ENCODE measurements around the gene SLC41A2.

Gene SLC41A2

DNA sequence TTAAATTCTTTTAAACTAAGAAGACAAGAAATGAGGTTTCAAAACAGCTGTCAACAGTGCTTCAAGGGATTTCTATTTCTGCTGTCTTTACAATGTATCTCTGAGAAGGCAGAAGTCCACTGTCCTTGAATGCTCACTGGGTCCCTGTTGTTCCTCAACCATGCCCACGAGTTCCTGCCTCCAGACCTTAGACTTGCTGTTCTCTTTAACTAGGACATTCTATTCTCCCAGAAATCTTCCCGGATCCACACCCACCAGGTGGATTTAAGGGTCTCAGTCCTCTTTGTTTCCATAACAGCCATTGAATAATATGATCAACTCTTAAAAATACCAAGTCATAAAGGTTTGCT, 6.7 kb upstream of the SLC41A2 start:
- Histone ChIP-seq H3K27me3 (ENCODE audit: control insufficient read depth in 2 of 2, insufficient read depth in 2 of 2, low read length in 2 of 2) (no peaks in the 10 kb centered on the region), H3K36me3 (ENCODE audit: control insufficient read depth in 2 of 2, insufficient read depth in 2 of 2, low read length in 2 of 2) (no peaks in the 10 kb centered on the region), H3K4me3 (ENCODE audit: low read length in 2 of 2) (no peak overlapping the region), H3K4me1 (ENCODE audit: control insufficient read depth in 2 of 2, insufficient read depth in 2 of 2, low read length in 2 of 2) (no peaks in the 10 kb centered on the region), H3K9ac (ENCODE audit: low read depth in 1 of 2, low read length in 2 of 2) (no peak overlapping the region), H3K9me3 (ENCODE audit: control insufficient read depth in 2 of 2, low read length in 2 of 2) (no peaks in the 10 kb centered on the region), H3K27ac (ENCODE audit: low read depth in 2 of 2, low read length in 2 of 2) (no peak overlapping the region)

DNA sequence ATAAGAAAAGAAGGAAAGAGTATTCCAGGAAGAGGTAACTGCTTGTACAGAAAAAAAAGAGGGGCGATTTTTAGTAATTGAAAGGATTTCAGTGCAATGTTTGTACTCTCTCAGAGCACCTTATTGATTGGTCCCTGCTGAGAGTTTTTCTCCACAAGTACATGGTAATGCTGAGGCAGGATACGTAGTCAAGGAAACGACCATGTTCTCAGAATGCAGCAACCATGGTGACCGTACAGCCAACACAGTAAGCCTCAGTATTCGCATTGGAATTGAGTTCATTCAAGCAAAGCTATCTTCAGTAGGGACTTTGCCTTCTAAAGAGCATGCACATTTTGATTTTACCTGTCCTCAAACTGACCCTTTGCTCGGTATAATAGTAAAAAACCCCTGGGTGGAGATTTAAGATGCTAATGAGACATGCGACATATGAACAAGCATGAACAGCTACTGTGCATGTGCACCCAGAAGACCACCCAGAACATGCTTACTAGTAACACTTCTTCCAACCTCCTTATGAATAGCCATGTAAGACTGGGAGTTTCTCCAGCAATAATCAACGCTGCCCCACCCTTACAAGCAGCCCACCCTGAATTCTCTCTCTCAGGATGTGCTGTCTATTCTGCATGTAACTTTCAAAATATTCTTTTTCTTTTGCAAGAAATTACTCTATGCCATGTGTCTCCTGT, 6.2 kb upstream of the SLC41A2 start:
- H3K36me3 ChIP-seq (ENCODE audit: control insufficient read depth in 2 of 2, insufficient read depth in 2 of 2, low read length in 2 of 2), result no peaks in the 10 kb centered on the region
- no peak overlapping the region for H3K4me3 ChIP-seq (ENCODE audit: low read length in 2 of 2)
- H3K4me1 ChIP-seq (ENCODE audit: control insufficient read depth in 2 of 2, insufficient read depth in 2 of 2, low read length in 2 of 2), result peaks cover 0 to under 1% of the 10 kb centered on the region in 2 donors
- no peak overlapping the region for H3K27ac ChIP-seq (ENCODE audit: low read depth in 2 of 2, low read length in 2 of 2)
- no peaks in the 10 kb centered on the region for H3K27me3 ChIP-seq (ENCODE audit: control insufficient read depth in 2 of 2, insufficient read depth in 2 of 2, low read length in 2 of 2)
- H3K9me3 ChIP-seq (ENCODE audit: control insufficient read depth in 2 of 2, low read length in 2 of 2), result no peaks in the 10 kb centered on the region
- H3K9ac ChIP-seq (ENCODE audit: low read depth in 1 of 2, low read length in 2 of 2), result no peak overlapping the region

DNA sequence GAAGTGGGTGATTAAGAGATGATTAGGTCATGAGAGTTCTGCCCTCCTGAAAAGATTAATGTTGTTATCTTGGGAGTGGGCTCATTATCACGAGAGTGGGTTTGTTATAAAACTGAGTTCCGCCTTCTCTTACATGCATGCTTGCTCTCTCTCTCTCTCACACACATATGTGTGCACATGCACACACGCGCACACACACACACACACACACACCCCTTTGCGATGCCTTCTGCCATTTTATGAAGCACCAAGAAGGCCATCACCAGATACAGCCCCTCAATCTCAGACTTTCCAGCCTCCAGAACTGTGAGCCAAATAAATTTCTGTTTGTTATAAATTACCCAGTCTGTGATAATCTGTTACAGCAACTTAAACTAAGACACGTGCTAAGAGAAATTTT, 5.7 kb upstream of the SLC41A2 start:
- no peaks in the 10 kb centered on the region for H3K36me3 ChIP-seq (ENCODE audit: control insufficient read depth in 2 of 2, insufficient read depth in 2 of 2, low read length in 2 of 2)
- no peak overlapping the region for H3K27ac ChIP-seq (ENCODE audit: low read depth in 2 of 2, low read length in 2 of 2)
- H3K9me3 ChIP-seq (ENCODE audit: control insufficient read depth in 2 of 2, low read length in 2 of 2), result no peaks in the 10 kb centered on the region
- H3K27me3 ChIP-seq (ENCODE audit: control insufficient read depth in 2 of 2, insufficient read depth in 2 of 2, low read length in 2 of 2), result no peaks in the 10 kb centered on the region
- no peak overlapping the region for H3K9ac ChIP-seq (ENCODE audit: low read depth in 1 of 2, low read length in 2 of 2)
- peaks cover 4 to 6% of the 10 kb centered on the region in 2 donors for H3K4me1 ChIP-seq (ENCODE audit: control insufficient read depth in 2 of 2, insufficient read depth in 2 of 2, low read length in 2 of 2)
- no peak overlapping the region for H3K4me3 ChIP-seq (ENCODE audit: low read length in 2 of 2)

DNA sequence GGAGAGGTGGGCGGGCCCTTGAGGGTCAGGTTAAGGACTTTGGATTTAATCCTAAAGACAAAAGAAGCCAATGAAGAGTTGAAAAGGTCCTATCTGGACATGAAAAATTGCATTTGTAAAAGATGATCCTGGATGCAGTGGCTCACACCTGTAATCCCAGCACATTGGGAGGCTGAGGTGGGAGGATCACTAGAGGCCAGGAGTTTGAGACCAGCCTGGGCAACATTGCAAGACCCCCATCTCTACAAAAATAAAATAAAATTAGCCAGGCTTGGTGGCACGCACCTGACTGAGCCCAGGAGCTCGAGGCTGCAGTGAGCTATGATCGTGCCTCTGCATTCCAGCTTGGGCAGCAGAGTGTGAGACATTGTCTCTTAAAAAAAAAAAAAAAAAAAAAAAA, 2.4 kb upstream of the SLC41A2 start:
- no peaks in the 10 kb centered on the region for H3K36me3 ChIP-seq (ENCODE audit: control insufficient read depth in 2 of 2, insufficient read depth in 2 of 2, low read length in 2 of 2)
- H3K27ac ChIP-seq (ENCODE audit: low read depth in 2 of 2, low read length in 2 of 2), result no peak overlapping the region

DNA sequence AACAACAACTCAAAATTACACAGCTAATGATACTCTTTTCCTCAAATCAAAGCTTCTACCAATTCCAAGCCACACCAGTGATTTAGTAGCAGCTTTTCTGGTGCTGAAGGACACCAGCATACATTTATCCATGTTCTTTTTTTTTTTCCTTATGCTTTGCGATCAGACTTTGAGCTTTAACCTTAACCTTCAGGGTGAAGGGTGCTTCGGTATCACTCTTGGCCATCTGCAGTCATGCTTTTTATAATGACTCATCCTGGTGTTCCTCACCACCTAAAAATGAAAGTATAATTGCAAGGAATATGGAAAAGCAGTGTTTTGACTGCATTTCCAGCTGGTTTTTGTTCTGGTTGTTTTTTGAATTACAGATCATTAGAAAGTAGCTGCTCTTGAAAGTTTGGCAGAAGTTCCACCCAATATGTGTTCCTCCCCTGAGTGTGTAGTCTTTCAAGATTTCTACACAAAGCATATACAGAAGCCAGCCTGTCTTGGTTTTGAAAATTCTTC, 1.3 kb upstream of the SLC41A2 start:
- Histone ChIP-seq H3K9me3 (ENCODE audit: control insufficient read depth in 2 of 2, low read length in 2 of 2) (no peaks in the 10 kb centered on the region), H3K9ac (ENCODE audit: low read depth in 1 of 2, low read length in 2 of 2) (peak overlapping the region in 1 of 2 donors; percentile 27), H3K36me3 (ENCODE audit: control insufficient read depth in 2 of 2, insufficient read depth in 2 of 2, low read length in 2 of 2) (no peaks in the 10 kb centered on the region), H3K27ac (ENCODE audit: low read depth in 2 of 2, low read length in 2 of 2) (peak overlapping the region; percentile 81 to 90), H3K4me3 (ENCODE audit: low read length in 2 of 2) (peak overlapping the region in 1 of 2 donors; percentile 87), H3K27me3 (ENCODE audit: control insufficient read depth in 2 of 2, insufficient read depth in 2 of 2, low read length in 2 of 2) (no peaks in the 10 kb centered on the region), H3K4me1 (ENCODE audit: control insufficient read depth in 2 of 2, insufficient read depth in 2 of 2, low read length in 2 of 2) (peaks cover 17% of the 10 kb centered on the region in 2 donors)

More for the DNA sequence above, 2.4 kb upstream of the SLC41A2 start:
- H3K9me3 ChIP-seq (ENCODE audit: control insufficient read depth in 2 of 2, low read length in 2 of 2), result no peaks in the 10 kb centered on the region
- H3K4me3 ChIP-seq (ENCODE audit: low read length in 2 of 2), result no peak overlapping the region
- no peaks in the 10 kb centered on the region for H3K27me3 ChIP-seq (ENCODE audit: control insufficient read depth in 2 of 2, insufficient read depth in 2 of 2, low read length in 2 of 2)
- no peak overlapping the region for H3K9ac ChIP-seq (ENCODE audit: low read depth in 1 of 2, low read length in 2 of 2)
- peaks cover 16 to 17% of the 10 kb centered on the region in 2 donors for H3K4me1 ChIP-seq (ENCODE audit: control insufficient read depth in 2 of 2, insufficient read depth in 2 of 2, low read length in 2 of 2)

DNA sequence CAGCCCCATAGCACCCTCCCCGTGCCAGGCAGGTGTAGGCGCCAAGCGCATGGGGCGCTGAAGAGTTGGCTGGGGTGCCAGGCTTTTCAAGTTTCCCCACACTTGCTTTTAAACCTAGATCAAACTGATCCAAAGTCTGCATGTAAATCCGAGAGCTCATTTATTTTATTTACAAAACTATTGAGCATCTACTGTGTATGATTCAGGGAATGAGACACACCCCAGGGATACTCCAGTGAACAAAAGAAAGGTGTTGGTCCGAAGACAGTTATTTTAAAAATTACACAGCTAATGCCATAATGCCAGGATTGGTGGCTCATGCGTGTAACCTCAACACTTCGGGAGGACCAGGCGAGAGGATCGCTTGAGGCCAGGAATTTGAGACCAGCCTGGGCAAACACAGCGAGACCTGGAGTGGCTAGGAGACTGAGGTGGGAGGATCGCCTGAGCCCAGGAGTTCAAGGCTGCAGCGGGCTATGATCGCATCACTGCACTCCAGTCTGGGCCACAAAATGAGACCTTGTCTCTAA, 780 bp upstream of the SLC41A2 start:
- peak overlapping the region; percentile 81 to 90 for H3K27ac ChIP-seq (ENCODE audit: low read depth in 2 of 2, low read length in 2 of 2)
- peaks cover 17 to 21% of the 10 kb centered on the region in 2 donors for H3K4me1 ChIP-seq (ENCODE audit: control insufficient read depth in 2 of 2, insufficient read depth in 2 of 2, low read length in 2 of 2)
- no peaks in the 10 kb centered on the region for H3K9me3 ChIP-seq (ENCODE audit: control insufficient read depth in 2 of 2, low read length in 2 of 2)

DNA sequence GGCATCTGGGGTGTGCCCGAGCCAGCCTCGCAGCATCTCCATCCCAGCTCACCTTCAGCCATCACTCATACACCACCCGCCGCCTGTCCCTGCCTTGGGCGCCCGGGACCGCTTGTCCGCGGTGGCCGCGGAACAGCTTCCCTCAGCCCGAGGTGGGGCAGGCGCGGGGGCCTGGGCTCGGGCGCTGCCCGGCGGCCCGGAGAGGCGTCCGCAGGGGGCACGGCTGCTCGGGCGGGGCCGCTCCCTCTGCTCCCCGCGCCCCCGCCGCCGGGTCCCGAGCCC, 430 bp downstream of the SLC41A2 start:
- Histone ChIP-seq H3K9me3 (ENCODE audit: control insufficient read depth in 2 of 2, low read length in 2 of 2) (no peaks in the 10 kb centered on the region), H3K4me1 (ENCODE audit: control insufficient read depth in 2 of 2, insufficient read depth in 2 of 2, low read length in 2 of 2) (peaks cover 23 to 25% of the 10 kb centered on the region in 2 donors), H3K9ac (ENCODE audit: low read depth in 1 of 2, low read length in 2 of 2) (peak overlapping the region; percentile 72 to 91), H3K36me3 (ENCODE audit: control insufficient read depth in 2 of 2, insufficient read depth in 2 of 2, low read length in 2 of 2) (no peaks in the 10 kb centered on the region), H3K27ac (ENCODE audit: low read depth in 2 of 2, low read length in 2 of 2) (peak overlapping the region; percentile 90), H3K4me3 (ENCODE audit: low read length in 2 of 2) (peak overlapping the region; percentile 87 to 96), H3K27me3 (ENCODE audit: control insufficient read depth in 2 of 2, insufficient read depth in 2 of 2, low read length in 2 of 2) (no peaks in the 10 kb centered on the region)

More for the DNA sequence above, 780 bp upstream of the SLC41A2 start:
- Histone ChIP-seq H3K27me3 (ENCODE audit: control insufficient read depth in 2 of 2, insufficient read depth in 2 of 2, low read length in 2 of 2) (no peaks in the 10 kb centered on the region), H3K4me3 (ENCODE audit: low read length in 2 of 2) (peak overlapping the region; percentile 87 to 96), H3K36me3 (ENCODE audit: control insufficient read depth in 2 of 2, insufficient read depth in 2 of 2, low read length in 2 of 2) (no peaks in the 10 kb centered on the region), H3K9ac (ENCODE audit: low read depth in 1 of 2, low read length in 2 of 2) (peak overlapping the region; percentile 83 to 91)

DNA sequence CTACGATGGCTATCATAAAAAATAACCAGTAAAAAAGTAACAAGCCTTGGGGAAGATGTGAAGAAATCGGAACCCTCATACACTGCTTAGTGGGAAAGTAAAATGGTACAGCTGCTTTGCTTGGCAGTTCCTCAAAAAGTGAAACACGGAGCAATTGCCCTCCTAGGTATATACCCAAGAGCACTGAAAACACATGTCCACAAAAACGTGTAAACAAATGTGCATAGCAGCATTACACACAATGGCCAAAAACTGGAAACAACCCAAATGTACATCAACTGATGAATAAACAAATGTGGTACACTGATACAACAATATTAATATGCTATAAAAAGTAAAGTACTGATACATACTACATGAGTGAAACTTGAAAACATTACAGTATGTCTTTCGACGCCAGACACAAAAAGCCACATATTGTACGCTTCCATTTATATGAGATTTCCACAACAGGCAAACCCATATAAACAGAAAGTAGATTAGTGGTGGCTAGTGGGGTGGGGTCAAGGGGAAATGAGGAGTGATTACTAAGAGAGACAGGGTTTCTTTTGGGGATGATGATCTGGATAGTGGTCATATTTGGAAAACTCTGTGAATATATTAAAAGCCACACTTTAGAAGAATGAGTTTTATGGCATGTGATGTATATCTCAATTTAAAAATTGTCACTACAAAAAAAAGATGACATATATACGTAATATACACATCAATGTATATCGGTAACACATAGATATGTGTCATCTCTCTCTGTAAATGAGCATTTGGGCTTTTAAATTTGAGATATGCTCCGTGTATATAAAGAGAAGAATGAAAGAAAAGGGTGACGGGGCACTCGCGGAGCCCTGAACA, 996 bp downstream of the SLC41A2 start:
- Histone ChIP-seq H3K27ac (ENCODE audit: low read depth in 2 of 2, low read length in 2 of 2) (peak overlapping the region; percentile 90), H3K4me1 (ENCODE audit: control insufficient read depth in 2 of 2, insufficient read depth in 2 of 2, low read length in 2 of 2) (peaks cover 23 to 30% of the 10 kb centered on the region in 2 donors), H3K9ac (ENCODE audit: low read depth in 1 of 2, low read length in 2 of 2) (peak overlapping the region in 1 of 2 donors; percentile 91), H3K27me3 (ENCODE audit: control insufficient read depth in 2 of 2, insufficient read depth in 2 of 2, low read length in 2 of 2) (no peaks in the 10 kb centered on the region), H3K36me3 (ENCODE audit: control insufficient read depth in 2 of 2, insufficient read depth in 2 of 2, low read length in 2 of 2) (no peaks in the 10 kb centered on the region), H3K4me3 (ENCODE audit: low read length in 2 of 2) (peak overlapping the region; percentile 87 to 96), H3K9me3 (ENCODE audit: control insufficient read depth in 2 of 2, low read length in 2 of 2) (no peaks in the 10 kb centered on the region)

DNA sequence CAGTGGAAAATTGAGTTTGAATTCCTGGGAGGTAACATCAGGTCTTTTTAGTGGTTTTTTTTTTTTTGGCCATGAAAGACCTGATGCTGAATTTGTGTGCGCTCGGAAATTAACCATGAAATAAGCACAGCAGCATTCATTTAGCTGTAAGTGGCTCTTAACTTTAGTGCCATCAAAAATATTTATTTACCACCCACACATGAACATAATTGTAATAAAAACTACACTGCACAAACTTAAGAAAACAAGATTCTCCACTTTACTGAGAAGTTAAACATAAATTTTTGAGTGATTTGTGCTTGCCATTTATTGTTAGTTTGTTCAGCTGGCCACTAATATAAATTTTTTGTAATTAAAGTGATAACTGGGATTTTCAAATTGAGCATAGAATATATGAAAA, 2.4 kb downstream of the SLC41A2 start:
- peaks cover 23 to 39% of the 10 kb centered on the region in 2 donors for H3K4me1 ChIP-seq (ENCODE audit: control insufficient read depth in 2 of 2, insufficient read depth in 2 of 2, low read length in 2 of 2)
- no peaks in the 10 kb centered on the region for H3K27me3 ChIP-seq (ENCODE audit: control insufficient read depth in 2 of 2, insufficient read depth in 2 of 2, low read length in 2 of 2)
- no peak overlapping the region for H3K9ac ChIP-seq (ENCODE audit: low read depth in 1 of 2, low read length in 2 of 2)
- no peaks in the 10 kb centered on the region for H3K9me3 ChIP-seq (ENCODE audit: control insufficient read depth in 2 of 2, low read length in 2 of 2)
- H3K27ac ChIP-seq (ENCODE audit: low read depth in 2 of 2, low read length in 2 of 2), result no peak overlapping the region
- H3K36me3 ChIP-seq (ENCODE audit: control insufficient read depth in 2 of 2, insufficient read depth in 2 of 2, low read length in 2 of 2), result no peaks in the 10 kb centered on the region
- H3K4me3 ChIP-seq (ENCODE audit: low read length in 2 of 2), result no peak overlapping the region

DNA sequence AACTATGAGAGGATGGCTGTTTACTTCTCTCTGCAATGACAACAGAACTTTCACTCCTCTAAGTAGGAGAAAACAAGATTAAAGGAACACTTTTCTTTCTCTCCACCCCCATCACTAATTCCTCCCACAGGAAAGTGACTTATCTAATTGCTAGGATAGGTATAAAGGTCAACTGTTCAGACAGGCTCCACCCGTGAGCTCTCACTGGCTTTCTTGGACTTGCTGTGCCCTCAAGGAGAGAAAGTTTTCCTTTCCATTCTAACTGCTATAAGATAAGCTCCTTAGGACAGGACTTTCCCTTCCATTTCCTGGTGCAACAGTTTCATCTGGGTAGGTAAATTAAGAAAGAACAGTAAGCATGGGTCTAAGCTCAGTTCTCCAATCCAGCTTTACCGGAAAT, 4.8 kb downstream of the SLC41A2 start:
- peak overlapping the region; percentile 28 to 32 for H3K4me3 ChIP-seq (ENCODE audit: low read length in 2 of 2)

More for the DNA sequence above, 4.8 kb downstream of the SLC41A2 start:
- H3K9ac ChIP-seq (ENCODE audit: low read depth in 1 of 2, low read length in 2 of 2), result peak overlapping the region in 1 of 2 donors; percentile 16
- H3K27me3 ChIP-seq (ENCODE audit: control insufficient read depth in 2 of 2, insufficient read depth in 2 of 2, low read length in 2 of 2), result no peaks in the 10 kb centered on the region
- peaks cover 15 to 35% of the 10 kb centered on the region in 2 donors for H3K4me1 ChIP-seq (ENCODE audit: control insufficient read depth in 2 of 2, insufficient read depth in 2 of 2, low read length in 2 of 2)
- no peaks in the 10 kb centered on the region for H3K9me3 ChIP-seq (ENCODE audit: control insufficient read depth in 2 of 2, low read length in 2 of 2)
- peak overlapping the region; percentile 80 to 83 for H3K27ac ChIP-seq (ENCODE audit: low read depth in 2 of 2, low read length in 2 of 2)
- H3K36me3 ChIP-seq (ENCODE audit: control insufficient read depth in 2 of 2, insufficient read depth in 2 of 2, low read length in 2 of 2), result no peaks in the 10 kb centered on the region
